GM18499 (cell line): ENCODE data around the gene KIF12.

Source experiments
- ATAC-seq: cut with Tn5 transposase; IDR thresholded peaks from one replicate; pipeline ENCODE4 v1.9.1; 2021; ENCODE audit warnings: moderate number of reproducible peaks; ENCODE audit not compliant: insufficient read depth, unreplicated experiment

KIF12 gene

GRCh38 chr9:114072184-114073140 is 26.6 kb downstream of the KIF12 start:
- ATAC-seq = no peak

- no peak for ATAC-seq
Observed at GRCh38 chr9:114071197-114071795, 27.8 kb downstream of the KIF12 start.

DNA sequence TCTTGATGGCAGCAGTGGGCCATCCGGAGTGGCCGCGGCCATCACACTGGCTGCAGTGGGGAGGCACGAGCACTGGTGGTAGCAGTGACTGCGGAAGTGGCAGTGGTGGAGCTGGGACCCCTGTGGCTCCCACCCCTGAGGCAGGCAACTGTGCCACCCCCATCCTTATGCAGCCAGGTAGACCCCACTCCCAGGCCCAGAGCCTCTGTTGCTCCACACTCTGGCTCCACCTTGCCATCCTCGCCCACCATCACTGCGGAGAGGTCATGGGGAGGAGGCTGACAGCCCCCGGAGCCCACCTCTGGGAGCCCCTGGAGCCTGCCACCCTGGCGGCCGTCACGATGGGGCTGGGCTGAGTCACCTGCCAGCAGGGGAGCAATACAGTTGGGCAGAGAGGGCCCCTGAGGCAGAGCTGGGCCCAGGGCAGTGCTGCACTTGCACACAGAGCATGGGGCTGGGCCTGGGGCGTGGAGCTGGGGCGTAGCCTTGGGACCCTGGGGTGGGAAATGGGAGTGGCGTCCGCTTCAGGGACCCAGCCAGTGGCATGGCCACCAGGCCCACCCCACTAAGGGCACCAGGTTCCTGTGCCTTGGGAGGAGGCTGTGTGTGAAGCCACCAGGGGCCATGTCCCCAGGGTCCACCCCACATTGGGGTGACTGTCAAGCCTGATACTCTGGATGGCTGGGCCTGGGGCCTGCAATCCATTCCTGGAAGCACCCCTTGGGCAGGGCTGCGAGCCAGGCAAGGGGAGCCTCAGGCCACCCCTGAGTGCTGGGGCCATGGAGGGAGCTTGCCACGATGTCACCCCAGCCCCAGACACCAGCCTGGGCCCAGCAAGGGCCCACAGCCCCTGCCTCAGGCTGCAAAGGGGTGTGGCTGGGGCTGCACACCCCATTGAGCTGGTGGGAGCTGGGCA is 28.6 kb downstream of the KIF12 start:
- no peak for ATAC-seq

- no peak for ATAC-seq
Observed at GRCh38 chr9:114069476-114070187, 29.5 kb downstream of the KIF12 start.

- ATAC-seq = no peak
Observed at GRCh38 chr9:114065304-114065703, 33.8 kb downstream of the KIF12 start.

- no peak for ATAC-seq
Observed at GRCh38 chr9:114061830-114062474, 37.1 kb downstream of the KIF12 start.

- ATAC-seq = no peak
Observed at GRCh38 chr9:114061292-114061691, 37.8 kb downstream of the KIF12 start.

GRCh38 chr9:114060711-114061110 is 38.4 kb downstream of the KIF12 start:
- ATAC-seq = no peak

- no peak for ATAC-seq
Observed at GRCh38 chr9:114060070-114060469, 39.0 kb downstream of the KIF12 start.

- ATAC-seq = no peak
Observed at GRCh38 chr9:114059047-114059803, 39.9 kb downstream of the KIF12 start.

- no peak for ATAC-seq
Observed at GRCh38 chr9:114058688-114059046, 40.4 kb downstream of the KIF12 start.

- ATAC-seq = no peak
Observed at GRCh38 chr9:114057161-114057885, 41.8 kb downstream of the KIF12 start.

- ATAC-seq = no peak
Observed at GRCh38 chr9:114056527-114056926, 42.6 kb downstream of the KIF12 start.

DNA sequence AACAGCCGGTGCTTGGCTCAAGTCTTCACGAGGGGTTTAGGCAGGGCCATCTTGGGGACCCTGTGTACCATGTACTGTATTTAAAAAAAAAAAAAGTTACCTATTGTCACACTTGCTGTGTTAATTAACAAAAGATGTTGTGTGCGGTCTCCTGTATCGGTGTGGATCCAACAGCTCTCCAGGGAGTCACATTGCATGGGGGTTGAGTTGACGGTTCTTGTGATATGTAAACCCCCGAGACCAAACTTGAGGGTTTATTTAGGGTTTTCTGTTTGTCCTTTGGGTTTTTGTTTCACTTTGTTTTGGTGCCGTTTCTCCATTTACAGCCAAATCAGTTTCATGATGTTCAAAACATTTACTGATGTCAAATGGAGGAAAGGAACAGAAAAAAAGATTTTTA is 43.2 kb downstream of the KIF12 start:
- ATAC-seq = no peak

DNA sequence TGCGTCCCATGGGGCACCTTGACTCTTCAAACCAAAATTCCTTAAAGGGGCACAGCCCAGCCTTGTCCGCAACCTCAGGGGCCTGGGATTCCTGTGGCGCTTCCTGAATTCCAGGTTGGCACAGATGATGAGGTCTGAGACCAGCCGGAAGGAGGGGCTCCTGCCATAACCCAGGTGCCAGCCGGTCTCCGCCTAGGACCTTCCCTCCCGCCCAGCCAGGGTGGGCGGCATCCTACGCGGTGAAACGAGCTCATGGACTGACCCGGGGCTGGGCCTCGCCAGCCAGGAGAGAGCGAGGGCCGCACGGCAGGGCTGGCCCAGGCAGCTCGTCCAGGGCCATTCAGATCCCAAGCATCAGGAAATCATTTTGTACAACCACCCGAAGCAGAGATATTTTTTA is 44.0 kb downstream of the KIF12 start:
- ATAC-seq = no peak

DNA sequence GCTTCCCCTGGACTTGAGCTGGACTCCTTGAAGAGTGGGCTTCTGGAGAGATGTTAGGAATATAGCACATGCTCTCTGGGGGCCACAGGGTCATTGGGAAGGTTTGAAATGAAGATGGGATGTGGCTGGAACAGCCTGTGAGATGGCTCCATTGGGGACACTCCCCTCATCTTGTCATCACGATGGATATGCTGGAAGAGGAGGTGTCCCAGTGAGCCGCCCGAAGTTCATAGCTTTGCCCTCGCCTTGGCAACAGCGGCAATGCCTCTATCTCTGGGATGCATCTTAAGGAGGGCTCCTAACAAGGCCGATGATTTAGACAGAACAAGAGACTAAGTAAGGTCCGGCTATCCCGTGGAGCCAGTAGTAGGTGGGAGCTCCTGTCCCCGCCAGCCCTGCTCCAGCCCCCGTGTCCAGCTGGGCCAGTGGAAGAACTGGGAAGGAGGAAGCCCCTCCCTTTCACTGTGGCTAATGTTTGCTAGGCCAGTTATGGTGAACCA is 44.9 kb downstream of the KIF12 start:
- ATAC-seq = no peak

DNA sequence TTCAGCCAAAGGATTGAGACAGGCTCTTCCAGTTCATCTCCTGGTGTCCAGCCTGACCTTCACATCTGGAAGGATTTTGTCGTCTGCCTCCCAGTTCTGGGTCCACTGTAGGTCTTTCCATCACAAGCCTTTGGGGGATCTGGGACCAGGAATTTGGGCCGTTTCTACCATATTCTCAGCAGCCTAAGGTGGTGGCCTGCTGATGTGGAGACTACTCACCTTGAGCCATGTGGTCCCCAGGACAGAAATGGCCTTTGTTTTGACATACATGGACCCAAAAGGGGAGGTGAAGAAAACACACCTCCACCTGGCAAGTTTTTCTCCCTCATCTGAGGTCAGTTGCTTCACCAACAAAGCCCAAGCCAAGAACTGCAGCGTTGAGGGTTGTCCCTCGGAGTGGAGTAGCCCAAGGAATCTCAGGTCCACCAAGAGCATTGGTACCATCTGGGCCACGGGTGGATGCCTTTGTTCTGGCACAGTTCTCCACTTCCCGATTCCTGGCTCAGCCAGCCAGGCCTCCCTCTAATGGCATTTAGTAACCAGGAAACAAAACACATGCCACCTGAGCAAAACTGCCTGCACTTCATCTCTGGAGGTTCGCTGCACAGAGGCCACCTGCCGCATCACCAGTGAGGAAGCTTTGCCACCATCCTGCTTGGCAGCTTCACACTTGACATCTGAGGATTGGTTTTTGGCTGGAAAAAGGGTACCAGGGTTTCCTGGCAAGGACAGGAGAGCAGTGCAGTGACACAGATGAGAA is 45.7 kb downstream of the KIF12 start:
- ATAC-seq = no peak
